Smooth muscle cell (in vitro differentiated cells): ENCODE measurements around the gene IL17REL. TPM values are rescaled to one million over a fixed set of nuclear protein-coding genes. Genes with fewer than 3 reads are reported as not detected.

Experiments used
- DNase-seq: peaks from one replicate; lab custom pipeline; 2025; ENCODE audit not compliant: unreplicated experiment; lab: John Stamatoyannopoulos, UW
- H2AFZ ChIP-seq: fragments of 200-600 bp; sonication (generic); 2 replicates; pipeline ENCODE4 v1.6.0; 2016; ENCODE audit warnings: antibody characterized with exemption, low read depth, mild to moderate bottlenecking
- H3F3A ChIP-seq: fragments of 200-600 bp; sonication (generic); 2 replicates; pipeline ENCODE4 v1.6.0; 2017; ENCODE audit warnings: antibody characterized with exemption, low read depth
- H3K27ac ChIP-seq: fragments of 200-600 bp; sonication (generic); 2 replicates; pipeline ENCODE4 v1.5.1; 2016; ENCODE audit warnings: low read depth, mild to moderate bottlenecking
- H3K27me3 ChIP-seq: fragments of 200-600 bp; sonication (generic); 2 replicates; pipeline ENCODE4 v1.6.1; 2016; ENCODE audit warnings: low read depth, mild to moderate bottlenecking
- H3K36me3 ChIP-seq: fragments of 200-600 bp; sonication (generic); 2 replicates; pipeline ENCODE4 v1.5.1; 2016; ENCODE audit warnings: low read depth
- H3K4me1 ChIP-seq: fragments of 200-600 bp; sonication (generic); 2 replicates; pipeline ENCODE4 v1.5.1; 2016; ENCODE audit warnings: low read depth
- H3K4me2 ChIP-seq: fragments of 200-600 bp; sonication (generic); 2 replicates; pipeline ENCODE4 v1.6.0; 2016; ENCODE audit warnings: mild to moderate bottlenecking
- H3K4me3 ChIP-seq: fragments of 200-600 bp; sonication (generic); 2 replicates; pipeline ENCODE4 v1.5.1; 2016; ENCODE audit warnings: mild to moderate bottlenecking
- H3K79me2 ChIP-seq: fragments of 200-600 bp; sonication (generic); 2 replicates; pipeline ENCODE4 v1.6.0; 2016; ENCODE audit warnings: low read depth, mild to moderate bottlenecking
- H3K9ac ChIP-seq: fragments of 200-600 bp; sonication (generic); 2 replicates; pipeline ENCODE4 v1.6.0; 2016; ENCODE audit warnings: low read depth
- H3K9me3 ChIP-seq: fragments of 200-600 bp; sonication (generic); replicated peaks from 2 replicates; pipeline ENCODE4 v1.5.1; 2016; ENCODE audit warnings: low read depth
- H4K20me1 ChIP-seq: fragments of 200-600 bp; sonication (generic); 2 replicates; pipeline ENCODE4 v1.6.0; 2016; ENCODE audit warnings: low read depth
- WGBS: methylation state at CpG from one replicate; pipeline ENCODE4 v1.1.7; 2016; ENCODE audit warnings: low lambda C conversion rate; 5-methylcytosine and 5-hydroxymethylcytosine counted together
- polyA plus RNA-seq: library from polyadenylated mRNA; unstranded; fragments of >200 nt; fragmentation: Nextera tagmentation; extraction: Ambion mirVana; gene quantifications from 2 replicates; pipeline ENCODE4 v1.2.1, GENCODE V29; 2016
- total RNA-seq: library from RNA; depleted of rRNA; stranded (reverse); fragments of >200 nt; gene quantifications from 2 replicates; pipeline ENCODE4 v1.2.3, GENCODE V29; 2014
- TF ChIP-seq, protein P1 (sequence below): fragments of 200-600 bp; sonication (generic); IDR thresholded peaks from 2 replicates; pipeline ENCODE4 v1.5.1; 2017; ENCODE audit warnings: borderline replicate concordance, mild to moderate bottlenecking, antibody characterized with exemption; ENCODE audit not compliant: insufficient read depth, poor library complexity, severe bottlenecking

Gene IL17REL
- total and polyA plus RNA-seq, 2 experiments from 2014 or later, result 0.04 TPM; not detected in 1

- H3K4me2 ChIP-seq, result no peak overlapping the region
- H3K79me2 ChIP-seq, result no peaks in the 10 kb centered on the region
These were observed 3.1 kb upstream of the IL17REL start for GRCh38 chr22:50015451-50016307.

GRCh38 chr22:50014655-50015401, 2.3 kb upstream of the IL17REL start:
- no peak overlapping the region for H2AFZ ChIP-seq
- TF ChIP-seq, protein P1, sequence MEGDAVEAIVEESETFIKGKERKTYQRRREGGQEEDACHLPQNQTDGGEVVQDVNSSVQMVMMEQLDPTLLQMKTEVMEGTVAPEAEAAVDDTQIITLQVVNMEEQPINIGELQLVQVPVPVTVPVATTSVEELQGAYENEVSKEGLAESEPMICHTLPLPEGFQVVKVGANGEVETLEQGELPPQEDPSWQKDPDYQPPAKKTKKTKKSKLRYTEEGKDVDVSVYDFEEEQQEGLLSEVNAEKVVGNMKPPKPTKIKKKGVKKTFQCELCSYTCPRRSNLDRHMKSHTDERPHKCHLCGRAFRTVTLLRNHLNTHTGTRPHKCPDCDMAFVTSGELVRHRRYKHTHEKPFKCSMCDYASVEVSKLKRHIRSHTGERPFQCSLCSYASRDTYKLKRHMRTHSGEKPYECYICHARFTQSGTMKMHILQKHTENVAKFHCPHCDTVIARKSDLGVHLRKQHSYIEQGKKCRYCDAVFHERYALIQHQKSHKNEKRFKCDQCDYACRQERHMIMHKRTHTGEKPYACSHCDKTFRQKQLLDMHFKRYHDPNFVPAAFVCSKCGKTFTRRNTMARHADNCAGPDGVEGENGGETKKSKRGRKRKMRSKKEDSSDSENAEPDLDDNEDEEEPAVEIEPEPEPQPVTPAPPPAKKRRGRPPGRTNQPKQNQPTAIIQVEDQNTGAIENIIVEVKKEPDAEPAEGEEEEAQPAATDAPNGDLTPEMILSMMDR, result no peak
- peak overlapping the region; percentile 23 for H3K4me3 ChIP-seq
- H3K79me2 ChIP-seq, result no peaks in the 10 kb centered on the region
- no peaks in the 10 kb centered on the region for H3K36me3 ChIP-seq
- no peak overlapping the region for H3K27ac ChIP-seq
- peaks cover 4% of the 10 kb centered on the region for H3F3A ChIP-seq
- no peak for DNase-seq
- peak overlapping the region; percentile 78 for H3K4me2 ChIP-seq
- no peaks in the 10 kb centered on the region for H4K20me1 ChIP-seq
- H3K4me1 ChIP-seq, result peaks cover 5% of the 10 kb centered on the region
- WGBS, result 19% methylated on average over 43 of the region's 91 CpGs
- no peak overlapping the region for H3K9ac ChIP-seq
- H3K27me3 ChIP-seq, result peaks cover 55% of the 10 kb centered on the region
- H3K9me3 ChIP-seq, result no peaks in the 10 kb centered on the region

More at GRCh38 chr22:50015451-50016307, 3.1 kb upstream of the IL17REL start:
- Histone ChIP-seq H3K9me3 (no peaks in the 10 kb centered on the region), H3K27me3 (peaks cover 46% of the 10 kb centered on the region), H4K20me1 (no peaks in the 10 kb centered on the region), H2AFZ (no peak overlapping the region), H3F3A (peaks cover 4% of the 10 kb centered on the region), H3K9ac (no peak overlapping the region), H3K36me3 (no peaks in the 10 kb centered on the region), H3K27ac (no peak overlapping the region), H3K4me3 (no peak overlapping the region), H3K4me1 (peaks cover 5% of the 10 kb centered on the region)
- TF ChIP-seq, protein P1, result no peak
- 96% methylated on average over 5 of the region's 30 CpGs for WGBS
- no peak for DNase-seq

GRCh38 chr22:50014053-50014501, 1.5 kb upstream of the IL17REL start:
- Histone ChIP-seq H3K79me2 (no peaks in the 10 kb centered on the region), H3K4me2 (no peak overlapping the region), H2AFZ (no peak overlapping the region), H3K27ac (no peak overlapping the region), H3K4me1 (peaks cover 5% of the 10 kb centered on the region), H3K27me3 (peaks cover 57% of the 10 kb centered on the region), H3K9ac (no peak overlapping the region), H3F3A (peaks cover 4% of the 10 kb centered on the region), H4K20me1 (no peaks in the 10 kb centered on the region), H3K36me3 (no peaks in the 10 kb centered on the region), H3K4me3 (no peak overlapping the region), H3K9me3 (no peaks in the 10 kb centered on the region)
- WGBS, result 73% methylated on average over 15 of the region's 16 CpGs
- DNase-seq, result no peak
- TF ChIP-seq, protein P1, result no peak
